ENCODE data around the gene SLC52A3.
"Not testable (repeated sequence)": the region's sequence is repeated elsewhere in the genome, so short reads cannot be mapped to it uniquely, and the experiment has no call there.

Gene SLC52A3

DNA sequence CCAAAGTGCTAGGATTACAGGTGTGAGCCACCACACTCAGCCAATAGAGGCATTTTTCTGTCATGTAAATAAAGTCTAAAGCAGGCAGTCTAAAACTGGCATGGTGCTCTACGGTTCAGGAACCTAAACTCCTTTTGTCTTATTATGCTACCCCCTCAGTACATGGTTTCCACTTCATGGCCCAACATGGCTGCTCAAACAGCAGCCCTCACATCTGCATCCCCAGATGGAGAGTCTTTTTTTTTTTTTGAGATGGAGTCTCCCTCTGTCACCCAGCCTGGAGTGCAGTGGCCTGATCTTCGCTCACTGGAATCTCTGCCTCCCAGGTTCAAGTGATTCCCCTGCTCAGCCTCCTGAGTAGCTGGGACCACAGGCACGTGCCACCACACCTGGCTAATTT lies 38.3 kb downstream of the SLC52A3 start:
- DNase-seq (ENCODE audit: low read depth in 4 of 4, low spot score in 1 of 4): no peak

DNA sequence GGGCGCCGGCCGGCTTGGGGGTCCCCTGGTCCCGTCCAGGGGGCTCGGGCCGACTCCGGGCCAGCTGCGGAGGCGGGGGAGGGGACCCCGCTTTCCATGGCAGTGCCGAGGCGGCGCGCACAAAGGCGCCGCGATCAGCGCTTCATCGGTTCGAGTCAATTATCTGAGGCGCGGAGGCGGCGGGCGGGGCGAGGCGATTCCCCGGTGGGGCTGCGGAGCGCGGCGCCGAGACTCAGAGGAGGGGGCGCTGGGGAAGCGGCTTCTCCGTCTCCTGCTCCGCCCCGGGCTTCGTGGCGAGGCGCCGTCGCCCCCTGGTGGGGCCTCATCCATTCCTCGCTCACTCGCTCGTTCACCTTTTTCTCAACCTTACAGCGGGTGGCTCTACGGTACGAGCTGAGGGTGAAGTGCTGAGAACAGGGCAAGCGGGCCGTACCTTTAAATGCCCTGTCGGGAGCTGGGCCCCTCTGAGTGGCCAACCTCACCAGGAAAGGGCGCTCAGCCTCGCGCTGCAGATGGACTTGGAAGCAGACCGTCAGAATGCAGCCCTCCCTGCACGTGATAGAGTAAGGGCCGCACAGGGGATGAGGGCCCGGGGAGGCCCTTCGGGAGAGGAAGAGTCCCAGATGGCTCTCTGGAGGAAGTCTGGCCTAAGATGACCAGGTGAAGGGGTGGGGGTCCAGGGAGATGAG lies 39.9 kb downstream of the SLC52A3 start:
- peak in 3 of 4 experiments; percentile 28 to 35 (median 32) for DNase-seq (ENCODE audit: low read depth in 4 of 4, low spot score in 1 of 4)

DNA sequence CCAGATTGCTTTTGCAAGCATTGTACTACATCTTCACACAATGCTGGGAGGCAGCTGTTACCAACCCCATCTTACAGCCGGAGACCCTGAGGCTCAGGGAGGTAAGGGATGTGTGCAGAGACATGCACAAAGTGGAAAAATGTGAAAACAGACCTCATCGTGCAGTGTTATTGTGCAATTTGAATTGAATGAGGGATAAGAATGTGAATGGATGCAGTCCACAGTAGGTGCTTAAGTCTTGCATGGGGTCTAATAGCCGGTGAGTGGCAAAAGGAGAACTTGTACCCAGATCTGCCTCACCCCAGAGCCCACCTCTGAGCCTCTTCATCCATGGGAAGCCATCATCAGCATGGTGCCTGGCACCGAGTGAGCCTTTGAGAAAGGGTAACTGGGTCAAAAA lies 42.1 kb downstream of the SLC52A3 start:
- no peak for DNase-seq (ENCODE audit: low read depth in 4 of 4, low spot score in 1 of 4)

DNA sequence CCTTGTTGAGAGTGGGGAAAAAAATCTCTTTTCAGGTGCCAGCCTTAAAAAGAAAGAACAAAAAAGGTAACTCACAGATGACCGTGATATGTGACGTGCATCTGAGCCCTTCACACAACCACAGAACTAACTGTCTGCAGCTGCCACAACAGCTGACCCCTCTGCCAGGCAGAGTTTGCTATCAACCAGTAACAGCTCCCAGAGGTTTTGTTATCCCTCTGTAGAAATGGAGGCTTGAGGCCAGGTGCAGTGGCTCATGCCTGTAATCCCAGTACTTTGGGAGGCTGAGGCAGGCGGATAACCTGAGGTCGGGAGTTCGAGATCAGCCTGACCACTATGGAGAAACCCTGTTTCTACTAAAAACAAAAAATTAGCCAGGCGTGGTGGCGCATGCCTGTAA lies 42.8 kb downstream of the SLC52A3 start:
- DNase-seq (ENCODE audit: low read depth in 4 of 4, low spot score in 1 of 4): no peak

DNA sequence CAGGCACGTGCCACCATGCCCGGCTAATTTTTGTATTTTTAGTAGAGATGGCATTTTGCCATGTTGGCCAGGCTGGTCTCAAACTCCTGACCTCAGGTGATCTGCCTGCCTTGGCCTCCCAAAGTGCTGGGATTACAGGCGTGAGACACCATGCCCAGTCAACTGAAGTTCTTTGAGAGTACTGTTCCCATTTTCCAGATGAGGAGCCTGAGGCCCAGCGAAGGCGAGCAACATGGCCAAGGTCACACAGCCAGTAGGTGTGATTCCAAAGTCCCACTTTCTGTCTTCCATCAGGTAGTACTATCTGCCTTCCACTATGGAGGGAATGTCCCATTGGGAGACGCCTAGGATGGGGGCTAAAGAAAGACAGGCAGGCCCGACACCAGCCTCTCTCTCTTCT lies 43.5 kb downstream of the SLC52A3 start:
- not testable (repeated sequence) for DNase-seq (ENCODE audit: low read depth in 4 of 4, low spot score in 1 of 4)

DNA sequence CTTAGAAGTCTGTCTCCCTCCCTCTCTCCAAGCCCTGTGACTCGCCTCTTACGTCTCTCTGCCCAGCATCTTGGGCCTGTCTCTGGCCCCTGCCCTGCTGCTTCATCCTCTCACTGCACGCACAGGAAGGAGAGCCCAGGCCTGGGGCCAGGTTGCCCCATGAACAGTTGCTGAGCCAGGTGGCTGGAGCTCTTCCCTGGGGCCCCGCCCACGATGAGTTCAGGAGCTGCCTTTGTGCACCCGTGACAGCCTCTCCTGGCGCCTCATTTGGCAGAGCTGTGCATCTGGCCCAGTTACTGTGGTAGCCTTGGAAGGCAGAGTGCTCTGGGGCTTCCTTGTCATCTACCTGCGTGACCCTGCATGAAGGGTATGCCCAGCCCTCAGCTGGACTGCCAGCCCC lies 44.5 kb downstream of the SLC52A3 start:
- no peak for DNase-seq (ENCODE audit: low read depth in 4 of 4, low spot score in 1 of 4)

DNA sequence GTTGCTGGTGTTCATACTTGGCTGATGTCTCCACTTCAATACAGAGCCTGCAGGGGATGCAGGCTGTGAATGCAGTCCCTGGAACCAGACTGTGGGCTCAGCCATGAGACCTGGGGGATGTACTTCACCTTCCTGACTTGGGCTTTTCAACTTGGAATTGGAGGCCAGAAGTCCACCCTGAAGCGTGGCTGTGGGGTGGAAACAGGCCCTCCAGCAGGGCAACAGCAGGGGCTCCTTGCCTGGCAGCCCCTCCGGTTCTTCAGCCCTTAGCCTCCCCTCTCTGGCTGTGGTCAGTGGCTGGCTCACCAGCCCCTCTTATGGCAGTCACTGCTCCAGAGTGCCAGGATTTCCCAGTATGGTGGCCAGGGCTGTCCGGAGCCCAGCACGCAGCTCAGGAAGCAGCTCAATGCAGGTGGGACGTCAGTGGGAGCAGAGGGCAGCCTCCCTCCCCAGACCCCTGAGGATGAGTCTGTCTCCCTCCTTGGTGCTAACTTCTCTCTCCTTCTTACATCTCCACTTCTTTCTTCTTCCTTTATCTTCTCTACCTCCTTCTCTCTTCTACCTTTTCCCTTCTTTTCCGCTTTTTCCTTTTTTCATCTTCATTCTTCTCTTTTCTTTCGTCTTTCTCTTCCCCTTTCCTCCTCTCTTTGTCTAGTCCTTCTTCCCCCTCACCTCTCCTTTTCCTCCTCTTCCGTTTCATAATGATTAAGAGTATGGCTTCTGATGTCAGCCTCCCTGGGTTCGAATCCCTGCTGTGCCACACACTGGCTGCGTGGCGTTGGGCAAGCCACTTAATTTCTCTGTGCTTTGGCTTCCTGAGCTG lies 45.3 kb downstream of the SLC52A3 start:
- no peak for DNase-seq (ENCODE audit: low read depth in 4 of 4, low spot score in 1 of 4)

DNA sequence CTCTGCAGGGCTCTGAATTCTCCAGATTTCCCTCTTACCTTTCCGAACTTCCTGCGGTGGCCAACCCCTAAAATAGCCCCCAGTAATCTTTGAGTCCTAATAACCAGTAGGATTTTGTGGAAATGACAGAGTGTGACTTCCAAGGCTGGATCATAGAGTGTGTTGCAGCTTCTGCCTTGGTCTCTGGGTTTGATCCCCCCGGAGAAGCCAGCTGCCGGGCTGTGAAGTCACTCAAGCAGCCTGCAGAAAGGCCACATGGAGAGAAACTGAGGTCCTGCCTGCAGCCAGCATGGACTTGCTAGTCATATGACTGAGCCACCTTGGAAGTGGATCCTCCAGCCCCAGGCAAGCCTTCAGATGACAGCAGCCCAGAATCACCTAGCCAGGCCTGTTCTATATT lies 46.4 kb downstream of the SLC52A3 start:
- no peak for DNase-seq (ENCODE audit: low read depth in 4 of 4, low spot score in 1 of 4)

DNA sequence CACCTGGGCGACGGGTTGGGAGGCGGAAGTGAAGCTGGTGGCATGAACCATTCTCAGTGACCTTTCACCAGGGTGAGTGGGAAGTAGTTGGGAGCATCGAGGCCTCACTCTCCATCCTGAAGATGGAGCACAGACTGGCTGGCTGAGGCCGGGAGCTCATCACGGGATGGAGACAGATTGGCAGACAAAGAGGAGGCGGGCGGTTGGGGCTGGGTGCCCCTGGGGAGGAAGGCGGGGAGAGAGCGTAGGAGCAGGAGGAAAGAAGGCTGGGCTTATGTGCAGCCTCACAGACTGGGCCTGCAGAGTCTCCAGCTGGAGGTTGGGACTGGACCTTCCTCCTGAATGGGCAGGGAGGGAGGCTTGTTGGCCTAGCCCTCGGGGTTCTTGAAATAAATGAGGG lies 48.5 kb downstream of the SLC52A3 start:
- no peak for DNase-seq (ENCODE audit: low read depth in 4 of 4, low spot score in 1 of 4)

DNA sequence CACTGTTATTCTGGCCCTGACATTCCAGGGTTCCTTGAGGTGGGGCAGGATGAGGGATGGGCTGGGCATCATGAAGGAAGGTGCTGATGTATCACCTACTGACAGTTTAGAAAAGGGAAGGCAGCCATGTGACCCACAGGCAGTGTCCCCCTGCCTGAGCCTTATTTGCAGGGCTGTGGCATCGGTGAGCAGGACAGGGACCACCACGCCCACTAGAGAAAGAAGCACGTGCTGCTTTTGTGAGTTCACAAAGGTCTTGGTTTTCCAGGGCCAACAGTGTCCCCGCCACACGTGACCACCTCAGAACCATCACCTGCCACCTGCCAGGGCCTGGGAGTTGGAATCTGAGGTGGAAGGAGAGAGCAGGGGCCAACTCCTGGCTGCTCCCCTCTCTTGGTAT lies 49.2 kb downstream of the SLC52A3 start:
- DNase-seq (ENCODE audit: low read depth in 4 of 4, low spot score in 1 of 4): no peak

DNA sequence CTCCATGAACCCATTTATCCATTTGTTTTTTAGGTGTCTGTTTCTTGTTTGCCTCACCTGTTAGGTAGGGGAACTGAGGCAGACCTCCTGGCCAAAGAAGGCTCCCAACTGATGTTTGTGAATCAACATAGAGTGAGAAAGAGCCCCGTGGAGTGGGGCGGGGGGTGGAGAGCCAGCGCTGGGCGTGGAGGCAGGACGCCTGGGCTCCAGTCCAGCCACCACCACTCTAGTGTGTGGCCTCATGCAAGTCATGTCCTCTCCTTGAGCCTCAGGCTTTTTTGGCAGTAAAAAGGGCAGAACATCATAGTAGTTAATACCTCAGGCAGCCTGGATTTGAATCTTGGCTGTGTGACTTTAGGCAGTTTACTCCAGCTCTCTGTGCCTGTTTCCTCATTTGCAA lies 50.5 kb downstream of the SLC52A3 start:
- no peak for DNase-seq (ENCODE audit: low read depth in 4 of 4, low spot score in 1 of 4)

DNA sequence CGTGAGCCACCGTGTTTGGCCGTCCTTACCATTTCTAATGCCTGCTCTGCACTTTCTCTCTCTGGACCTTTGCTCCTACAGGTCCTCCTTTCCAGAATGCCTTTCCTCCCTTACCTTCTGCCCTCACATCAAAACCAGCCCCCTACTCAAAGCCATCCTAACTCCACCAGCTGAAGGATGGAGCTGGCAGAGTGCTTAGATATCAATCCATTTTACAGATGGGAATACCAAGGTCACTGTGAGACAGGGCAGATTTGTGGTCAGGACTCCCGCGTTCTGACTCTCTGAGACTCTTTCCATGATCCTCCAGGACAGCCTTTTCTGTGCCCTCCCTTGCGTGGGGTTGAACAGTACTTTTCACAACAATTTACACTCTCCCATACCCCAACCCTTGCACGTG lies 51.0 kb downstream of the SLC52A3 start:
- no peak for DNase-seq (ENCODE audit: low read depth in 4 of 4, low spot score in 1 of 4)

DNA sequence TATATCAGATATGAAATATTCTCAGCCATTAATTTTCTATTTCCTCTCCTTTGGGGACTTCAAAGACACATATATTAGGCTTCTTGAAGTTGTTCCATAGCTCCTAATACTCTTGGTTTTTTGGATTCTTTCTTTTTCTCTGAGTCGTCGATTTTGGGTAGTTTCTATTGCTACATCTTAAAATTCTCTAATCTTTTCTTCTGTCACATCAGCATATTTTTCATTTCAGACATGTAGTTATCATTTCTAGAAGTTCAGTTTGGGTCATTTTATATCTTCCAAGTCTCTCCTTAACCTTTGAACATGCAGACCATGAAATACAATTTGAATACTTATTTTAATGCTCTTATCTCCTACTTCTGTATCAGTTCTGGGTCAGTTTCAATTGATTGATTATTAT lies 53.8 kb downstream of the SLC52A3 start:
- no peak for DNase-seq (ENCODE audit: low read depth in 4 of 4, low spot score in 1 of 4)

DNA sequence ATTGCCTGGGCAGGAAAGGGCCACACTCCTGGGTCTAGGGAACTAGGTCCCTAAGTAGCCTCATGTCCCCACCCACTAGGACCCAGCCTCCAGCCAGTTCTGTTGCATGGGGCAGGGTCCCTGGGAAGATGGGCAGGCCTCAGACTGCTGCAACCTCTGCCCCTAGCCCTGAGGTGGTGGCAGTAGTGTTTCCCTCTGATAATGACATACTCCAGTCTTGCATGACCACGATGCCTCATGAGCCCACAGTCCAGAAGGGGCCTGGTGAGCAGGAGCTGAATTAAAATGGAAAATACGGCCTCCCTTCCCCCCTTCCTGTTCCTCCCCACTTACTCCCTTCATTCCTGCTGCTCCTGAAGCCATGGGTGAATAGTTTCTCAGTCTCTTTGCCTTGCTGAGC lies 56.7 kb downstream of the SLC52A3 start:
- DNase-seq (ENCODE audit: low read depth in 4 of 4, low spot score in 1 of 4): no peak

DNA sequence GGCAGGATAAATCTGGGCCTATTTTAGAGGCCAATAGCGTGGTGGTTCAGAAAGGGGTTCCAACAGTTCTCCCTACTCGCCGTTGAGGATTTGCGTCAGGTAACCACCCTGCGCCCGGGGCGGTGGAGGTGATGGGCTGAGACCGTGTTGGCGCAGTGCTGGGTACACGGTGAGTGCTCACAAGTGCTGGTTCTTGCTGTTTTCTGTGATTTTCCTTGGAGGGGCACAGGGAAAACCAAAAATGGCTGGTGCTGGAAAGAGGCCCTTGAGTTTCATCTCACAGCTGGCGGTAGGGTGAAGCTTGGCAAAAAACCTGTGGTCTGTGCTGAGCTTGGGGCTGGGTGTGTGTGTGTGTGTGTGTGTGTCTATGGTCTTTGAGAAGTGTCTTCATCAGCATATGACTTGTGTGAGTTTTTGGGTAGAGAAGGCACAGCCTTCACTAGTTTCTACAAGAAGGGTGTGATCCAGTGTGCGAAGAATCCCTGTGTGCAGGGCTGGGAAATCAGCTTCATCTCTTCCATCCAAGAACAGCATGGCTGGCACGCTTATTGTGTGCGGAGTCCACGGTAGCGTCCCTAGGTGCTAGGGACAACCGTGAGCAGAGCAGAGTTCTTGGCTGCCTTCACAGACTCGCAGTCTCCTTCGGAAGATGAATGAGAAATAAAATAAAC lies 57.4 kb downstream of the SLC52A3 start:
- DNase-seq (ENCODE audit: low read depth in 4 of 4, low spot score in 1 of 4): no peak

Data from stimulated activated CD4-positive, alpha-beta T cell treated with anti-CD3 and anti-CD28 coated beads, Interleukin-1b, Interleukin-23, amount 100 ng/mL, for 24 hours (primary cell).